ENCODE results near the gene G6PC1. TPM values are rescaled to one million over a fixed set of nuclear protein-coding genes. Genes with fewer than 3 reads are reported as not detected.
"Not testable (repeated sequence)": the region's sequence is repeated elsewhere in the genome, so short reads cannot be mapped to it uniquely, and the experiment has no call there.

Gene G6PC1
- total RNA-seq, 1 experiment from 2014 or later: 0.08 TPM

DNA sequence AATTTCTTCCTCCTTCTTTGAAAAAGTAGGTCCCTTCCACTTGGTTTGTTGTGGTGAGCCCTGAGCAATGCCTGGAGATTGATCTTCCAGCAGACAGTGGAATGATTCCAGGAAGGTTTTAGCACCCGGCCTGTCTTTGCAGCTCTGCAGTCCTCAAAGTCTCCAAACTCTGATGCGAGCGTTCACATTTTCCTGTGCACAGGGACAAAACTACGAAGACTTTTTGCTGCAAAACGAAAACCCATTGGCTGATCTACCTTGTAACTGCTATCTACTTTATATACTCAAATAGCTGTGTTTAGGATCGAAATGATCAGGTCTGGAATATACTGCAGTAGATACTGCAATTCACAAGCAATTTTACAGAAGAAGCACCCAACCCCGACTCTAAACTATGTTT lies 21.7 kb downstream of the G6PC1 start:
- DNase-seq (ENCODE audit: low read depth, low spot score) (no peak), ATAC-seq (no peak)
- Histone ChIP-seq H3K4me1 (ENCODE audit: control insufficient read depth, insufficient read depth, low read length) (no peaks in the 10 kb centered on the region), H3K9me3 (ENCODE audit: control insufficient read depth, insufficient read depth, low read depth, low read length) (no peaks in the 10 kb centered on the region), H3K36me3 (ENCODE audit: control insufficient read depth, insufficient read depth, low read length) (no peaks in the 10 kb centered on the region), H3K27me3 (ENCODE audit: control insufficient read depth, insufficient read depth, low read length) (no peaks in the 10 kb centered on the region), H3K4me3 (ENCODE audit: low read depth in 2 of 2, low read length in 2 of 2) (no peak overlapping the region), H3K27ac (ENCODE audit: low read length) (no peak overlapping the region)
- in situ Hi-C loops (cut with HindIII; ENCODE audit: low pct_unique_long_range_greater_than_20kb, low sequenced_read_pairs) (no loop called here), intact Hi-C loops (cut with micrococcal nuclease; ENCODE audit: unreplicated experiment) (no loop called here)
- BruUV-seq (replicated peaks): no TSS peak
- ChIA-PET POLR2A (no interaction called here), CTCF (no interaction called here)
- TF ChIP-seq POLR2AphosphoS5 (IDR thresholded peaks at IDR 0.05; ENCODE audit: low read depth, low read length) (no peak), CTCF (IDR thresholded peaks at IDR 0.05) (no peak), SIN3A (IDR thresholded peaks at IDR 0.05; ENCODE audit: borderline replicate concordance, insufficient read depth, low read depth, low read length) (no peak), TCF7L2 (IDR thresholded peaks at IDR 0.05; ENCODE audit: low read depth, low read length) (no peak)
- TF ChIP-seq, protein P1, sequence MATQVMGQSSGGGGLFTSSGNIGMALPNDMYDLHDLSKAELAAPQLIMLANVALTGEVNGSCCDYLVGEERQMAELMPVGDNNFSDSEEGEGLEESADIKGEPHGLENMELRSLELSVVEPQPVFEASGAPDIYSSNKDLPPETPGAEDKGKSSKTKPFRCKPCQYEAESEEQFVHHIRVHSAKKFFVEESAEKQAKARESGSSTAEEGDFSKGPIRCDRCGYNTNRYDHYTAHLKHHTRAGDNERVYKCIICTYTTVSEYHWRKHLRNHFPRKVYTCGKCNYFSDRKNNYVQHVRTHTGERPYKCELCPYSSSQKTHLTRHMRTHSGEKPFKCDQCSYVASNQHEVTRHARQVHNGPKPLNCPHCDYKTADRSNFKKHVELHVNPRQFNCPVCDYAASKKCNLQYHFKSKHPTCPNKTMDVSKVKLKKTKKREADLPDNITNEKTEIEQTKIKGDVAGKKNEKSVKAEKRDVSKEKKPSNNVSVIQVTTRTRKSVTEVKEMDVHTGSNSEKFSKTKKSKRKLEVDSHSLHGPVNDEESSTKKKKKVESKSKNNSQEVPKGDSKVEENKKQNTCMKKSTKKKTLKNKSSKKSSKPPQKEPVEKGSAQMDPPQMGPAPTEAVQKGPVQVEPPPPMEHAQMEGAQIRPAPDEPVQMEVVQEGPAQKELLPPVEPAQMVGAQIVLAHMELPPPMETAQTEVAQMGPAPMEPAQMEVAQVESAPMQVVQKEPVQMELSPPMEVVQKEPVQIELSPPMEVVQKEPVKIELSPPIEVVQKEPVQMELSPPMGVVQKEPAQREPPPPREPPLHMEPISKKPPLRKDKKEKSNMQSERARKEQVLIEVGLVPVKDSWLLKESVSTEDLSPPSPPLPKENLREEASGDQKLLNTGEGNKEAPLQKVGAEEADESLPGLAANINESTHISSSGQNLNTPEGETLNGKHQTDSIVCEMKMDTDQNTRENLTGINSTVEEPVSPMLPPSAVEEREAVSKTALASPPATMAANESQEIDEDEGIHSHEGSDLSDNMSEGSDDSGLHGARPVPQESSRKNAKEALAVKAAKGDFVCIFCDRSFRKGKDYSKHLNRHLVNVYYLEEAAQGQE (IDR thresholded peaks at IDR 0.05; ENCODE audit: insufficient read depth in 1 of 2, low read depth in 2 of 2, low read length in 1 of 2): no peak

DNA sequence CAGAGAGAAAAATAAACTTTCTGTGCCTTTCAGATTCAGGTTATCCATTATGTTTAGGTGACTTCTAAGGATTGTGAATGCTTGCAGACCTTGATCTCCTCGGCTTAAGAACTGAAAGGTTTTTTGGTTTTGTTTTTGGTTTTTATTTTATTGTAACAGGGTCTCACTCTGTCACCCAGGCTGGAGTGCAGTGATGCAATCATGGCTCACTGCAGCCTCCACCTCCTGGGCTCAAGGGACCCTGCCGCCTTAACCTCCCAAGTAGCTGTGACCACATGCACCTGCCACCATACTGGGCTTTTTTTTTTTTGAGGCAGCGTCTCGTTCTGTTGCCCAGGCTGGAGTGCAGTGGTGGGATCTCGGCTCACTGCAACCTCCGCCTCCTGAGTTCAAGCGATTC lies 22.9 kb downstream of the G6PC1 start:
- H3K4me1 ChIP-seq (ENCODE audit: control insufficient read depth, insufficient read depth, low read length); H3K9me3 ChIP-seq (ENCODE audit: control insufficient read depth, insufficient read depth, low read depth, low read length); H3K36me3 ChIP-seq (ENCODE audit: control insufficient read depth, insufficient read depth, low read length); in situ Hi-C loops (cut with HindIII; ENCODE audit: low pct_unique_long_range_greater_than_20kb, low sequenced_read_pairs); H3K27me3 ChIP-seq (ENCODE audit: control insufficient read depth, insufficient read depth, low read length); CTCF ChIA-PET; ATAC-seq; intact Hi-C loops (cut with micrococcal nuclease; ENCODE audit: unreplicated experiment); POLR2A ChIA-PET; H3K27ac ChIP-seq (ENCODE audit: low read length); BruUV-seq (replicated peaks); H3K4me3 ChIP-seq (ENCODE audit: low read depth in 2 of 2, low read length in 2 of 2); DNase-seq (ENCODE audit: low read depth, low spot score): not testable (repeated sequence)

GRCh38 chr17:42924891-42925290 lies 24.3 kb downstream of the G6PC1 start:
- ChIA-PET POLR2A (no interaction called here), CTCF (no interaction called here)
- no peaks in the 10 kb centered on the region for H3K9me3 ChIP-seq (ENCODE audit: control insufficient read depth, insufficient read depth, low read depth, low read length)
- BruUV-seq (replicated peaks): no TSS peak
- no peak overlapping the region for H3K27ac ChIP-seq (ENCODE audit: low read length)
- no peaks in the 10 kb centered on the region for H3K27me3 ChIP-seq (ENCODE audit: control insufficient read depth, insufficient read depth, low read length)
- intact Hi-C loops (cut with micrococcal nuclease; ENCODE audit: unreplicated experiment) (no loop called here), in situ Hi-C loops (cut with HindIII; ENCODE audit: low pct_unique_long_range_greater_than_20kb, low sequenced_read_pairs) (no loop called here)
- no peak for TF ChIP-seq TCF7L2 (IDR thresholded peaks at IDR 0.05; ENCODE audit: low read depth, low read length)
- no peak for TF ChIP-seq POLR2AphosphoS5 (IDR thresholded peaks at IDR 0.05; ENCODE audit: low read depth, low read length)
- TF ChIP-seq, protein P1 (IDR thresholded peaks at IDR 0.05; ENCODE audit: insufficient read depth in 1 of 2, low read depth in 2 of 2, low read length in 1 of 2): no peak
- no peak for TF ChIP-seq CTCF (IDR thresholded peaks at IDR 0.05)
- TF ChIP-seq SIN3A (IDR thresholded peaks at IDR 0.05; ENCODE audit: borderline replicate concordance, insufficient read depth, low read depth, low read length): no peak
- no peaks in the 10 kb centered on the region for H3K4me1 ChIP-seq (ENCODE audit: control insufficient read depth, insufficient read depth, low read length)
- H3K36me3 ChIP-seq (ENCODE audit: control insufficient read depth, insufficient read depth, low read length): no peaks in the 10 kb centered on the region
- no peak for ATAC-seq
- H3K4me3 ChIP-seq (ENCODE audit: low read depth in 2 of 2, low read length in 2 of 2): no peak overlapping the region
- no peak for DNase-seq (ENCODE audit: low read depth, low spot score)

Measured in Panc1 (cell line).